NCI-H2196 (cell line): Measurements from ENCODE around the gene MRPL37.

Source experiments
- DNase-seq: peaks from one replicate; lab custom pipeline; 2025; ENCODE audit not compliant: unreplicated experiment; lab: John Stamatoyannopoulos, UW

MRPL37 gene

DNA sequence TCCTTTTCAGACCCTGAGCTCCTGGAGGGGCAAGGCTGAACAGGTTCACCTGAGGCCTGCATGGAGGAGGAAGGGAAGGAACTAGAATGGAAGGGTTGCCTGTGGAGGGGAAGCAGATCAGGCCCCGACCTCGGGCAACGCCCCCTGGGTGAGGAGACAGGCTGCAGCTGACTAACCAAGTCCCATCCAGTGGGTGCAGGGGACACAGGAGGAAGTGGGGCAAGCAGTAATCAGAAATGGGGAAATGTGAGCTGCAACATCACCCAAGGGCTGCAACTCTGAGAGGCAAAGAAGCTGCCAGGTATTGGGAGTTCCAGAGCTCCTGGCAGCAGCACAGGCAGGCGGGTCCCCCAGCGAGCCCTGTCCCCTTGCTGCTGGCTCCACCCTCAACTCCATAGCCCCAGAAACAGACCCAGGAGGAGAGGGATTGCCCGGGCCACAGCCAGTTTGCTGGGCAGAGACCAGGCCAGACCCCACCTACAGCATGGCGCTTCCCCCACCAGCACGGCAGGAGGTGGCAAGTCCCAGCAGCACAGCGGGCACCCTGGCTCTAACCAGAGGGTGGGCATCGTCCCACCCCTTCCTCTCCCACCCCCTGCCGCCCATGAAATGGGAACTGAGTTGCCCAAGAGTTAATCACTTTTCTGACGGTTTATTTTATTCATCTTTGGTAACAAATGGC, 38.5 kb downstream of the MRPL37 start:
- DNase-seq, result no peak

DNA sequence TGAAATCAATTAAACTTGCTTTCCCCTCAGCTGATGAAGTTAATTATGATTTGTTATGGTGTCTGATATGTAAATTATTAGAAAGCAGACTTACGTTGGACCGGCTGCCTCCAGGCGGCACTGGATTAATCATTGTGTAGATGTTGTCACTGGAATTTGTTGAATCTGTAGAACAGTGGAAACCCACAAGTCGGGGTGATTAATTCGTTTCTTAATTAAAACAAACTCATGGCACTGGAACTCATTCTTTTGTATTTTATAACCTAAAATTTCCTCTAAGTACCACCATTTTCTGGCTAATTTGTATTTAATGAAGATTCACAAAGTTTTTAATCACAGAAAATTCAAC, 39.0 kb downstream of the MRPL37 start:
- DNase-seq, result no peak

DNA sequence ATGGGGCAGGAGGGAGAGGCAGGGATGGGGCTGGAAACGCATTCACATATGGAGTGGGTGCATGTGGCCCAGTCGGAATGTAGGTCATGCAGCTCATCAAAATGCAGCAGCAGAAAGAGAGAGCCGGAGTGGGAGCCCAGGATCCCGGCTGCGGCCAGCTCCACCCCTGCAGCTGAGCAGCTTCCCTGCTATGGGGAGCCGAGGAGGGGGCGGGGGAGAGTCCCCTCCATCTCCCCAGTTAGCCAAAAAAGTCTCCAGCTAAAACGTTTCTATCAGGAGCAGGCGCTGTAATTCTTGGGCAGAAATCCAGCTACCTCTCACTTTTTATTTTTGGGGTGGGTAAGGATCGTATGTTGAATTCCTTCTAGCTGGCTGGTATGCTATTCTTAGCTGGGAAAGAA, 39.7 kb downstream of the MRPL37 start:
- DNase-seq, result no peak

DNA sequence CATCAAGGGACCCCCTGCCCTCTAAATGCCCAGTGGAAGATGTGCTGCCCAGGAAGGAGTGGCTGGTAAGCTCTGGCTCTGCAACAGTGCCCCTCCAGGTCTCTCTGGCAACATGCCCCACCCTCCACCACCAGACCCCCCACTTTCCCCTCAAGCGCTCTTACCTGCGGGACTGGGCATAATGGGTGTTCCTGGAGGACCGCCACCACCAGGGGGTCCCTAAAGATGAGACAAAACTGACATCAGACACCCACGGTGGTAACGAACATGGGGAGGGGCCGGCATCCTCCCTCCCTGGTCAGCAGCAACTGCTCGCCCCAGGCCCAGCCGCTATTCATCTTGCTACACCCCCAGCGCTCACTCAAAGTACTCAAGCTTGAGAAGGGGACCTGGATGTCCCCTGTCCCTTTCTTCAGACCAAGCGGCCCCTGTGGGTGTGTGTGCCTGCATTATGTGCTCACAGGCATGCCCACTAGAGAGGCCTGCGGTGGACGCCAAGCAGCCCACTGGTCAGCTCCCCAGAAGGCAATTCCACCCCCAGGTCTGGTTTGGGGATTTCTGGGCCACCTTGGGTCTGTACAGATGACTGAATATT, 40.9 kb downstream of the MRPL37 start:
- no peak for DNase-seq

DNA sequence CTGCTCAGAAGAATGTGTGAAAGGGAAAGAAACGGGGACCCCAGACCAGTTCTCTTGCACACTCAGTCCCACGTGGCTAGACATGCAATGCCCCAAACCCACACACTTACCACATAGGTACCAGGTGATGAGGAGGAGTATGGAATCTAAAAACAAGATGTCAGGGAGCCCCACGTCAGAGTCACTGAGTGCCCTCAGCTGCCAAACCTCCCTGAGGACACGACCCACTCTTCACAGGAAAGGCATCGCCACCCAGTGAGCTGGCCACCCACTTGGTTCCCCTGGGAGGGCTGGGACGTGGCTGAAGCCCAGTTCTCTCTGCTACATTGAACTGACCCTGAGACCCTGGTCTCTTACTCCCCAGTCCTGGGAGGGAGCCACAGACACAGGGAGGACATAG, 41.4 kb downstream of the MRPL37 start:
- no peak for DNase-seq

DNA sequence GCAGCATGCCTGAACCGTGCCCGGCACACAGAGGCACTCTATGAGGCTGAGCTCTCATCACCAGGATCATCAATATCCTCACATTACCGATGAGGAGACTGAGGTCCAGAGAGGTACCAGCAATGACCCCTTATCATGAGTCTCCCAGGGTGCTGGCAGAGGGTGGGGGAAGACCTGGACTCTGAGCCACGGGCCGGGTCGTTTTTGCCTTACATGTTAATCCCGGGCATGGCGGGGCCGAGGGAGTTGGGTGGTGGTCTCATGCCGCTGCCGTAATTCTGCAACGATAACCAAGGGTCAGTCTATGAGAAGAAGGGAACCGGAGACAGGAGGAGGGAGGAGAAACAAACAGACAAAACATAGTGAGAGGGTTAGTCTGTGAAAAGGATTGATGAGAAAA, 43.1 kb downstream of the MRPL37 start:
- DNase-seq, result no peak

DNA sequence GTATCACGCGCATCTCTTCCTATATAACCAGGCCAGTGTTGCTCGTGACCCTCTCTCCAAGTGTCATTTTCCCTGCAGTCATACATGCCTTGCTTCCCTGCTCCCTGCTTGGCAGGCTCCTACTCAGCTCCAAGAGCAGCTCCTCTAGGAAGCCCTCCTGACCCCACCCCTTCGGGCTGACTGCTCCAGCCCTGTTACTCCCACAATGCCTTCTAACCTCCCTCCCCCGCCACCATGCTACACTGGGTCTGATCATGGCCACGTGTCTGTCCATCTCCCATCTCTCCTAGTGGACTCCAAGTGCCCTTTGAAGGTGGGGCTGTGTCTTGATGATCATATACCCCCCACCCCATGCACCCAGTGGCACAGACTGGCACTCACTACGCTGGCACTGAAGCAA, 44.7 kb downstream of the MRPL37 start:
- DNase-seq, result no peak

DNA sequence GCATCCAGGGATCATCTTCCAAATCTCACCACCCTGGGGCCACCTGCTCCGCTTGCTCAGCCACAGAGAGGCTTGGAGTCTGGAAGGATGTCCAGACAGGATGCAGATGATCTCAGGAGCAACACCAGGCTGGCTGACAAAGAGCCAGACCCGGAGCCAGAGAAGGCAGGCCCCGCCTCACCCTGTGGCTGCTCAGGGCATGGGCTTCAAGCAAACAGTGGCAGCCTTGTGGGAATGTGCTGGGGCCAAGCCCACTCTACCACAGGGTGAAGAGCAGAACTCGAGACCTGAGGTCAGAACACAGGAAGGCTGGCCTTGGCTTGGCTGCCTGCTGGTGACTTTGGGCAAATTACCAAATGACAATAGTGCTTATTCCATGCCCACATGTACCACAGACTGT, 45.5 kb downstream of the MRPL37 start:
- peak; percentile 12 for DNase-seq

DNA sequence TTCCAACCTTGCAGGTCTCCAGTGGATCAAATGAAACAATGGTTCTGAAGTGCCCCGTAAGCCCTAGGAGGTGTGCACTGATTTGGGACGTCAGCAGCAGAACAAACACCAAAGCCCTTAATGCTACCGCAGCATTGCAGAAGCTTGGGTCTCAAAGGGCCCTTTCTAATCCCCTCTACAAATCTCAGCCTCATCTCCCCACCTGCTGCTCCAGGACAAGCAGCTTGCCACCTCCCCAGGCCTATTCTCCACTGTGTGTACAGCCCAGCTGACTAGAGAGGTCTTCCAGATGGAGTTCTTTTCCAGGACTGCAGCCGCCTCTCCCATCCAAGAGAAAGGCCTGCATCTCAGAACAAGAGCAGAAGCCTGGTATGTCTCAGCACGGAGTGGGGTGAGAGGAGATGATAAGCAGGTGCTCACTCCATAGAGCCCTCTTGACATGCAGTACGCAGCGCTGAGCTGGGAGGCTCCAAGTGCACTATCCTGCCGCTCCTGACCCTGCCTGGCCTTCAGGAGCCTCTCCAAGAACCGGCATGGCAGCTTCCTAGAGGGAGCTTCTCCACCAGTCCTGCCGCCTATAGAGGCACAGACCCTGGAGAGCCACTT, 46.3 kb downstream of the MRPL37 start:
- no peak for DNase-seq

DNA sequence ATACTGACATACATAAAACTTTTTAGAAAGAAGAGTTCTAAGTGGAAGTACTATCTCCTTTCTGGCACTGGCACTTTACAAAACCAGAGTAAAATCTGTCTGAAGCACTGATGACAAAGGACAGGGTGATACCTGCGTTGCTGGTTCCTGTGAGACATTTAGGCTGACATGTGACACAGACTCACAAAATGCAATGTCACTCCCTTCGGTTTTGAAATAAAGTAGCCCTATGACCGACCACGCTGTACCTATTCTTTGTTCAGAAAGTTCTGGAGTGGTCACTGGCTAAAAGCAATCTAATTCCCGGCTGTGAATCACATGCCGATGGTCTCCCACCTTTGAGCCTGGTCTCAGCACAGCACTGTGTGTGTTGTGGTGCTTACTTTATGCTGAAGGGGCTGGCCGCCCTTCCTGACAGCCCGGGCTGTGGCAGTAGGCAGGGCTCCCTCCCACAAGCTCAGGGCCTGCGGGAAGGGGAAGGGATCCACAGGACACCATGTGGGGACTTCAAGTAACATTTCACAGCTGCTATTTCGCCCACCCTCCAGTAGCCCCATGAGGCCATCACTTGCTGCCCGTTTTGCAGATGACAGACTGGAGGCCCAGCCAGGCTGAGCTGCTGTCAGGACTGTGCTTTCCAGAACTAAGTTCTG, 48.0 kb downstream of the MRPL37 start:
- no peak for DNase-seq

DNA sequence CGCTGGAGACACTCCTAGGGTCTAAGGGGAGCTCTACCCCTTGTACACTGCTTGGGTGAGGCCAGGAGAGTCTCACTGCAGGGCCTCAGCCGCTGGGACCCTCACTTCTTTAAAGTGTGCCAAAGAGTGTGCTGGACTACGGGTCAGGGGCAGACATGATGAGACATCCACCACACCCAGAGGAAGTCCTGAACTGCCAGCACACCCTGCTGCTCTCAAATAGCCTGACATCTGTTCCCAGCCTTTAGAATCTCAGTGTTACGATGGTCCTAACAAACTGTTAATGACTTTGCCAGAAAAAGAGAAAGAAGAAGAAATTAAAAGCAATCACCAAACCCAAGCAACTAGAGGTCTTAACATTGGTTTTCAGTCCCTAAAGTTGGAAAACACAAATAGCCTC, 49.0 kb downstream of the MRPL37 start:
- DNase-seq, result no peak

DNA sequence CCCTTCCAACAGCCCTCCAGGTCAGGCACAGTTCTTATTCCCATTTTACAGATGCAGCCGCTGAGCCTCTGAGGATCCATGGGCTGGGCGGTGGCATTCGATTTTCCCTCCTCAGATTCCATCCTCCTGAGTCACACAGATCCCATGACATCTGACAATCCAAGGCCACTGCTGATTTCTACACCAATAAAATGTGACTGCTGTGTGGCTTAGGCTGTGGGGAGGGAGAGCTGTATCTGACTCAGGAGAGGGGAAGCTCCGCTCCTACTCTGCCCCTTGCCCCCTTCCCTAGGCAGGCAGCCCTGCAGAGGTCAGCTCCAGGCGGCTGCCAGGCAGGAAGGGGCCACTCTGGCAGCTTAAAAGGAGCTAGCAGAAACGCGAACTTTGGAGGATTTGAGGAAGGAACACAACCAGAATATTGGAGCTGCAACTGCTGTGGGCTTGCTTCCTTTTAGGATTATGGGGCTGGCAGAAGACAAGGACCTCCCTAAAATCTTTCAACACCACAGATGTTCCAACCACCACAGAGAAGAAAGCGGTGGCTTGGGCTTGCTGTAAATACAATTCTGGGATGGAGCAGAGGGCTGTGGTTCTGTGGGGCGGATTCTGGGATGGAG, 50.0 kb downstream of the MRPL37 start:
- DNase-seq, result no peak

DNA sequence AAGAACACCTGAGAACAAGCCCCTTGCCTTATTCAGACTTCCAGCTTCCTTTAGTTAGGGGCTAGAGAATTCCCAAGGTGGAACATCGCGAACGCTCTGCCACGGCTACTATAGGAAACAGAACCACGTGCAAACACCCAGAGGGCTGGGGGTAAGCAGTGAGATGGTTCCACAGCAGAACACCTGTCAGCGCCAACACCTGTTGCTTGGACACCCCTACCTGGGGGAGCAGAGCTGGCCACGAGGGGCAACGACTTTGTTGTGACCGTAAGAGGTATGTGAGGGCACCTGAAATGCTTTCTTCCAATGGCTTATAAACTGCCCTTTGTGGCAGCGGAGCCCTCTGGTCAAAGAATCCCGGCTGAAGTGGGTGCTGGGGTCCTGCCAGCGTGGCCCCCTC, 50.7 kb downstream of the MRPL37 start:
- DNase-seq, result no peak

DNA sequence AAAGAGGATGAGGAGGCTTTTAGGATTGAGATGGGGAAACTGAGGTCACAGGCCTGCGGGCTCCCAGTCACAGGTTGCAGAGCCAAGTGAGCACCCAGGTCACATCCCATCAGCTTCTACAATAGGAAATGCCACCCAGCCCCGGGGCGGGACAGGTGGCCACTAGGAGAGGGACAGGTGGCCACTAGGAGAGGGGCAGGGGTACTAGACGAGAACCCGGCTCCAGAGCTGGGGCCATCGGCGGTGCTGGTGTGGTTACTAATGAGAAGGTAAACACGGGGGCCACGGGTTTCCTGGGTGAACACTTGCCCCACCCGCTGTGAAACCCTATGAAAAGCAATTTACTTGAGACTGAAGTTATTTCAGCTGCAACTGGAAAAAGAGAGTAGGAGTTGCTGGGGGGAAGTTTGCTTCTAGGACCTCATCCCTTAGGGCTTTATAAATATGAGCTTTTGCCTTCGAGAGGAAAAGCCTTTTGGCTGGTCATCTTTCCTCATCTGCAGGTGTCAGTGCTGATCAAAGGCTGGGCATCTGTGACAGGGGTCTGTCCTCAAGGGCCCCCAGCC, 52.5 kb downstream of the MRPL37 start:
- DNase-seq, result no peak

DNA sequence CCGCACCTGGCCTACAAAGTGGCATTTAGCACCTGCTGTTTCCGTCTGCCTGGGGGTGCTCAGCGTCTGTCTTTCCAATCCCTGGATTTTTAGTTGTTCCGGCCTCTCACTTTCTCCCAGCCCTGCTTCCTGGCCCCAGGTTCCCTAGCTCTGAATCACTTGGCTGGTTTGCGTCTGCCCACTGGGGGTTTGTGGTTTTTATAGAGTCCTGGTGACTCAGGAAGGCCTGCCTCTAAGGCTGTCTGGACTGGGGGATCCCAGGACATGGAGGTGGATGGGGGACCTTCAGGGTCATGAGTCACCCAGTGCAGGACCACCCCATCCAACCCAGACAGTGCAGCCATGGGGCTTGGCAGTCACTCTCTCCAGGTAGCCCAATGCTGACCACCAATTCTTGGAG, 53.5 kb downstream of the MRPL37 start:
- no peak for DNase-seq

DNA sequence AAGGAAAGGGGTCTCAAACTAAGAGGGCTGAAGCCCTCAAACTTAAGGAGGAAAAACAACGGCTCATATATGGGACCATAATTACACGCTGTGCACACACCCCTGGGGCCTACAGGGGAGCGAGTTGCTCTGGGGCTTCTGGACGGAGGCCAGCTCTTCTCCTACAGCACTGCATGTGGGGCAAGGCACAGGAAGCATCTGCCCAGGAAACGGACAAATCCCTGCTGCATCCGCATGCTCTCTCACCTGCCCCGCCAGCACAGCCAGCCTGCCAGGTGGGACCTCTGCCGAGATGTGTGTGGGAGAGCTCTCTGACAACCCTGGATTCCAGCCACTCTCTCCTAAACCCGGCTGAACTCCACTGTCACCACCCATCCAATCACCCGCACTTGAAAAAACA, 54.1 kb downstream of the MRPL37 start:
- no peak for DNase-seq

DNA sequence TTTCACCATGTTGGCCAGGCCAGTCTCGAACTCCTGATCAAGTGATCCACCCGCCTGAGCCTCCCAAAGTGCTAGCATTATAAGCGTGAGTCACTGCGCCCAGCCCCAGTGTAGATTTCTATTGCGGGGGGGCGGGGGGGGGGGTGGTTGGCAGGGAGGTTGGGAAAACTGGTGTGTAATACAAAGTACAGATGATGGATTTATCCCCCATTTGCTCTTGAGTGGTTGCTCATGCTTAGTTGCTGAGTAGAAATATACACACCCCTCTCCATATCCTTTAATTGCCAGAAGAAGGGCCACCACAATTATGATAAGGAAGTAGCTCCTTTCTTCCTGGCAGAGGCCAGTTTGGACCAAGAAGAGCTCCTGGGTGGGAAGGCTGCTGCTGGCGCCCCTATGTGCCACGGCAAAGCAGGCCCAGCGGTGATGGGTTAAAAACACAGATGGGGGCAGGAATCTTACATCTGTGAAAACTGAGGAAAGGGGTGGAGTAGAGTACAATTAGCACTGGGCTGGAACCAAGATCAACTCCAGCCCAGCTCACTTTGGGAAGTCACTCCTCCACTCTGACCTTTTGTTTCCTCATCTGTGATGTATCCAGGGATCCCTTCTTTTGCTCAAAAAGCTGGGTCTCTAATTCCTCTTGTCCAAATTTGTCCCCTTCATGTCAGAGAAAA, 55.2 kb downstream of the MRPL37 start:
- no peak for DNase-seq

DNA sequence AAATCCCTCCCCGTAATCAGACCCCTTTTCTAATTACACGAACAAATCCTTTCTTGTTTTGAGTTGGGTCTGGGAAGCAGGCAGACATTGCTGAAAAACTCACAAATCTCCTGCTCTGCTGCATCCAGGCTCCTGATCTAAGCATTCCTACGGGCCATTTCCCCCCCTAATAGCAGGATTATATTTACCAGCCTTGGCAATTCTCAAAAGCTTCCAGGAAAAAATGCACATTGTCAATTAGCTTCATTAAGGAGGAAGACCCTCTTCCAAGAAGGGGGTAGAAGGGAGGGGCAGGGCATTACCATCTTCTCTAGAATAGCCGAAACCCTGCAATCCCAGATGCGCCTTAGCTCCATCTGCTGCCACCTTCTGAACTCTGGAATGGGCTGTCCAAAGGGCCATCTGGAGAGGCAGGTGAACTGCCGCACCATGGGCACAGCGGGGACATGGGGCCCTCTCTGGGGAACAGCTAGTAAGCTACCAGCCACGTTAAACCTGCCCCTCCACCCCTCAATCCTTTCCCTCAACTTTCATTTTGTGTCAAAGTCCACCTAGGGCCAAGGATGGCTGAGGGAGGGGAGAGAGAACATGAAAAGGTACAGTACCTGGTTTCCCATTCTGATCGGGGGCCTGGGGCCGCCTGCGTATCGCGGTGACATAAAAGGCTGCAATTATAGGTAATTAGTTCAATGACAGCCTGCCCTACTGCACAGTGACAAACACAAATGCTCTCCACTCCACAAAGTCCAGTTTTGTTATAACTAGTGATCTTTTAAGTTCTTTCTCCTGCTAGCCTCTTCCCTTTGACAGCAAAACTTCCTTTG, 56.8 kb downstream of the MRPL37 start:
- DNase-seq, result no peak

DNA sequence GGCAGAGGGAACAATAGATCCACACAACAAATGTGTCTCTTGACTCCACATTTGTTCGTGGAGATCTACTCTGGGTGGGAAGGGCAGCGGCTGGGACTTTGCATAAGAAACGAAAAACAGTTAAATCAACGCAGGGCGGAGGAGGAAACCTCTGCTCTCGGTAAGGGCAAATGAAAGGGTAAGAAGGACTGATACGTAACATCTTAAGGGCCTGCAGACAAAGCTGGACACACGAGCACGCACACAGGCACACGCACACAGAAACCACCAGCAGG, 57.3 kb downstream of the MRPL37 start:
- DNase-seq, result no peak

DNA sequence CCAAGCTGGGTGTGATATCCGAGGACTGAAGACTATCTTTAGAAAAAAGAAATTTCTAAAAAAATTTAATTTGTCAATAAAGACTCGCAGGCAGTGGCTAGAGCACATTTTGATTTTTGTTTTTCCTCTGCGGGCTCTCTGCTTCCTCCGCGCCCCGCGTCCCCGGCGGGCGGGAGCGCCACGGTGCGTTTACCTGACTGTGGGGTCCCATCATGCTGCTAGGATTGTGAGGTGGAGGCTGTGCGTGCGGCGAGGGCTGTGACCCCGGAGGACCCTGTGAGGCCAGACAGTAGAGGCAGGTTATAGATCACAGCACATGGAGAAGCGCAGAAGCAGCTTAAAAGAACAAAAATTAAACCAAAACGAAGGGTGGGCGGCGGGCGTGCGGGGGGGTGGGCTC, 57.9 kb downstream of the MRPL37 start:
- no peak for DNase-seq
